CD14-positive monocyte (primary cell): ENCODE results near the gene F7. TPM values are rescaled to one million over a fixed set of nuclear protein-coding genes. Genes with fewer than 3 reads are reported as not detected.

ENCODE experiments used
- DNase-seq, 3 donors: peaks; one replicate each; pipeline ENCODE4 v3.0.0-alpha.2; 2011 to 2022
- H2AFZ ChIP-seq: 2 replicates; pipeline ENCODE4 v1.6.0; 2012; ENCODE audit warnings: mild to moderate bottlenecking, low read depth, low read length, inconsistent platforms; ENCODE audit not compliant: insufficient read depth, poor library complexity, severe bottlenecking
- H3K27ac ChIP-seq, 2 donors: 1 replicate in 1 of 2; 2 replicates in 1 of 2; pipeline ENCODE4 v1.5.1; 2012 to 2013; ENCODE audit warnings: low read length in 2 of 2, control low read depth in 1 of 2, inconsistent platforms in 1 of 2, low read depth in 1 of 2, mild to moderate bottlenecking in 1 of 2
- H3K27me3 ChIP-seq, 2 donors: one replicate each; pipeline versions ENCODE4 v1.6.0 to v1.6.1; 2011 to 2013; ENCODE audit warnings: low read length in 2 of 2; ENCODE audit not compliant: control insufficient read depth in 2 of 2, insufficient read depth in 2 of 2
- H3K36me3 ChIP-seq, 2 donors: replicated peaks in 1 of 2; 1 replicate in 1 of 2; 2 replicates in 1 of 2; pipeline versions ENCODE4 v1.5.1 to v1.6.1; 2012 to 2013; ENCODE audit warnings: low read length in 2 of 2, control low read depth in 1 of 2, inconsistent platforms in 1 of 2, mild to moderate bottlenecking in 1 of 2; ENCODE audit not compliant: insufficient read depth in 2 of 2, control insufficient read depth in 1 of 2
- H3K4me1 ChIP-seq, 2 donors: 1 replicate in 1 of 2; 2 replicates in 1 of 2; pipeline versions ENCODE4 v1.5.1 to v1.6.1; 2012 to 2013; ENCODE audit warnings: low read length in 2 of 2, control low read depth in 1 of 2, inconsistent platforms in 1 of 2, mild to moderate bottlenecking in 1 of 2, moderate library complexity in 1 of 2; ENCODE audit not compliant: insufficient read depth in 2 of 2, control insufficient read depth in 1 of 2
- H3K4me2 ChIP-seq: replicated peaks from 2 replicates; pipeline ENCODE3; 2012; ENCODE audit warnings: low read length, moderate library complexity, mild to moderate bottlenecking; ENCODE audit not compliant: poor library complexity, severe bottlenecking; ENCODE audit errors: extremely low read depth
- H3K4me3 ChIP-seq, 3 experiments: fragments of 200-600 bp in 1 of 3; sonication (generic) in 1 of 3; replicated peaks in 1 of 3; 1 replicate in 2 of 3; 2 replicates in 1 of 3; pipeline ENCODE4 v1.5.1; 2011 to 2013; ENCODE audit warnings: low read length in 3 of 3, mild to moderate bottlenecking in 3 of 3, control low read depth in 2 of 3, low read depth in 2 of 3, inconsistent platforms in 1 of 3, moderate library complexity in 1 of 3
- H3K79me2 ChIP-seq: 2 replicates; pipeline ENCODE4 v1.6.0; 2012; ENCODE audit warnings: mild to moderate bottlenecking, control low read depth, inconsistent platforms, low read length, moderate library complexity; ENCODE audit not compliant: insufficient read depth
- H3K9ac ChIP-seq: 2 replicates; pipeline ENCODE4 v1.6.0; 2017; ENCODE audit warnings: low read length, mild to moderate bottlenecking; ENCODE audit not compliant: insufficient read depth, poor library complexity, severe bottlenecking
- H3K9me3 ChIP-seq, 2 donors: replicated peaks in 1 of 2; 1 replicate in 1 of 2; 2 replicates in 1 of 2; pipeline versions ENCODE4 v1.5.1 to v1.6.1; 2012 to 2013; ENCODE audit warnings: low read length in 2 of 2, control low read depth in 1 of 2; ENCODE audit not compliant: control insufficient read depth in 1 of 2, insufficient read depth in 1 of 2
- H4K20me1 ChIP-seq: 2 replicates; pipeline ENCODE4 v1.6.0; 2012; ENCODE audit warnings: mild to moderate bottlenecking, low read length, control low read depth, moderate library complexity; ENCODE audit not compliant: insufficient read depth
- H3K27ac Mint-ChIP-seq, 7 donors: one replicate each; pipeline ENCODE4 v1.8.0; 2020; ENCODE audit warnings: mild to moderate bottlenecking in 7 of 7, mixed read lengths in 7 of 7, moderate library complexity in 6 of 7, inconsistent platforms in 2 of 7
- H3K27me3 Mint-ChIP-seq, 3 donors: one replicate each; pipeline ENCODE4 v1.8.0; 2021 to 2022; ENCODE audit warnings: low read depth in 3 of 3, mild to moderate bottlenecking in 3 of 3, mixed read lengths in 3 of 3, moderate library complexity in 3 of 3, inconsistent platforms in 1 of 3
- H3K36me3 Mint-ChIP-seq, 2 donors: one replicate each; pipeline ENCODE4 v1.8.0; 2020; ENCODE audit warnings: mixed read lengths in 2 of 2, inconsistent platforms in 1 of 2, mild to moderate bottlenecking in 1 of 2
- H3K4me1 Mint-ChIP-seq: one replicate; pipeline ENCODE4 v1.8.0; 2020; ENCODE audit warnings: mild to moderate bottlenecking, mixed read lengths
- H3K4me3 Mint-ChIP-seq, 2 donors: one replicate each; pipeline ENCODE4 v1.8.0; 2020; ENCODE audit warnings: mild to moderate bottlenecking in 2 of 2, mixed read lengths in 2 of 2, moderate library complexity in 1 of 2
- H3K9me3 Mint-ChIP-seq, 7 donors: one replicate each; pipeline ENCODE4 v1.8.0; 2020 to 2022; ENCODE audit warnings: mixed read lengths in 7 of 7, mild to moderate bottlenecking in 6 of 7, moderate library complexity in 6 of 7, inconsistent platforms in 2 of 7
- CTCF ChIP-seq: fragments of 200-600 bp; IDR thresholded peaks from one replicate; pipeline ENCODE4 v1.8.0; 2022; ENCODE audit warnings: antibody characterized with exemption, mild to moderate bottlenecking
- WGBS: methylation state at CpG from one replicate; pipeline ENCODE4 v1.1.5; 2013; ENCODE audit warnings: missing lambda C conversion rate; ENCODE audit not compliant: insufficient coverage; 5-methylcytosine and 5-hydroxymethylcytosine counted together
- intact Hi-C, 2 donors: fragments of 100-400 bp; cut with micrococcal nuclease; formaldehyde crosslinking; loops; one replicate each; pipeline versions ENCODE4 v1.15.0 to v1.15.1; 2023
- polyA plus RNA-seq, 3 donors: library from polyadenylated mRNA; depleted of rRNA in 1 of 3; unstranded in 2 of 3; stranded (reverse) in 1 of 3; fragments of 300-500 nt in 2 of 3; fragments of >200 nt in 1 of 3; fragmentation: Illumina TruSeq in 2 of 3; gene quantifications; 1 replicate in 2 of 3; 2 replicates in 1 of 3; pipeline ENCODE4 v1.2.3, GENCODE V29; 2012 to 2021
- small RNA-seq: library from RNA; depleted of rRNA; stranded (forward); fragments of <200 nt; gene quantifications from one replicate; pipeline ENCODE3, GENCODE V24; 2012; ENCODE audit warnings: low read depth; ENCODE audit not compliant: insufficient read length

The F7 gene
- polyA plus RNA-seq, 3 donors = not detected

- no peaks in the 10 kb centered on the region for H4K20me1 ChIP-seq
- H3K4me2 ChIP-seq = no peak overlapping the region
- no peaks in the 10 kb centered on the region for H3K79me2 ChIP-seq
- H3K4me3 ChIP-seq = no peak overlapping the region
- H3K9ac ChIP-seq = no peak overlapping the region
- H3K4me1 ChIP-seq = peaks cover 0 to 13% of the 10 kb centered on the region in 2 donors
- Mint-ChIP-seq H3K4me3 (no peak overlapping the region), H3K9me3 (peaks cover 0 to 8% (median 4%) of the 10 kb centered on the region in 7 donors), H3K27ac (peak overlapping the region in 1 of 7 donors; percentile 2), H3K27me3 (peaks cover 11 to 27% (median 23%) of the 10 kb centered on the region in 3 donors), H3K36me3 (peaks cover 21 to 29% of the 10 kb centered on the region in 2 donors), H3K4me1 (peaks cover 15% of the 10 kb centered on the region)
- no peak for DNase-seq
- TF ChIP-seq CTCF = no peak
- no peak overlapping the region for H2AFZ ChIP-seq
- peaks cover 0 to 4% of the 10 kb centered on the region in 2 donors for H3K27me3 ChIP-seq
- 94% methylated on average over 4 of the region's 7 CpGs for WGBS
- H3K9me3 ChIP-seq = peaks cover 0 to 3% of the 10 kb centered on the region in 2 donors
- intact Hi-C loops = no loop called here
- no peak overlapping the region for H3K27ac ChIP-seq
- no peaks in the 10 kb centered on the region for H3K36me3 ChIP-seq
These were observed 62.6 kb downstream of the F7 start for GRCh38 chr13:113168211-113168610.

- no peaks in the 10 kb centered on the region for H4K20me1 ChIP-seq
- H3K27ac ChIP-seq = no peak overlapping the region
- H3K4me3 ChIP-seq = no peak overlapping the region
- peaks cover 0 to 13% of the 10 kb centered on the region in 2 donors for H3K4me1 ChIP-seq
- Mint-ChIP-seq H3K9me3 (peaks cover 0 to 4% (median 4%) of the 10 kb centered on the region in 7 donors), H3K36me3 (peaks cover 21 to 29% of the 10 kb centered on the region in 2 donors), H3K27ac (peak overlapping the region in 1 of 7 donors; percentile 62), H3K27me3 (peaks cover under 1 to 13% (median 10%) of the 10 kb centered on the region in 3 donors), H3K4me3 (no peak overlapping the region), H3K4me1 (peaks cover 19% of the 10 kb centered on the region)
- H3K9me3 ChIP-seq = peaks cover 0 to 3% of the 10 kb centered on the region in 2 donors
- intact Hi-C loops = no loop called here
- no peak overlapping the region for H3K4me2 ChIP-seq
- H3K9ac ChIP-seq = no peak overlapping the region
- no peaks in the 10 kb centered on the region for H3K79me2 ChIP-seq
- no peak for DNase-seq
- no peaks in the 10 kb centered on the region for H3K36me3 ChIP-seq
- H2AFZ ChIP-seq = no peak overlapping the region
- 98% methylated on average over 6 of the region's 13 CpGs for WGBS
- H3K27me3 ChIP-seq = no peaks in the 10 kb centered on the region
- no peak for TF ChIP-seq CTCF
These were observed 64.0 kb downstream of the F7 start for GRCh38 chr13:113169277-113170272.

Small RNAs within 50 kb of the gene (small RNA-seq; reads per million reads assigned to genes)
- not detected for gene AL137002.1

Other genes starting within 250 kb of the F7 start
- gene MCF2L, start 136.6 kb upstream of the F7 start, polyA plus RNA-seq = not detected
- not detected for gene F10, start 17.0 kb downstream of the F7 start, polyA plus RNA-seq
- not detected for gene PROZ, start 52.9 kb downstream of the F7 start, polyA plus RNA-seq
- gene PCID2, start 102.9 kb downstream of the F7 start, polyA plus RNA-seq = 10 to 100 TPM; 31.5 to 39.8 (median 34.2) TPM
- gene CUL4A, start 103.8 kb downstream of the F7 start, polyA plus RNA-seq = 10 to 100 TPM; 32.0 to 53.9 (median 33.7) TPM
- 100 to 1,000 TPM in 1 of 3 donors, 10 to 100 TPM in 2; 22.0 to 122 (median 24.5) TPM for gene LAMP1, start 191.4 kb downstream of the F7 start, polyA plus RNA-seq